HG03354 (cell line): Measurements from ENCODE around the gene ALKBH5.

ENCODE experiments used
- ATAC-seq: cut with Tn5 transposase; IDR thresholded peaks from one replicate; pipeline ENCODE4 v1.9.1; 2021; ENCODE audit warnings: mild to moderate bottlenecking; ENCODE audit not compliant: unreplicated experiment, poor library complexity, severe bottlenecking

The ALKBH5 gene

DNA sequence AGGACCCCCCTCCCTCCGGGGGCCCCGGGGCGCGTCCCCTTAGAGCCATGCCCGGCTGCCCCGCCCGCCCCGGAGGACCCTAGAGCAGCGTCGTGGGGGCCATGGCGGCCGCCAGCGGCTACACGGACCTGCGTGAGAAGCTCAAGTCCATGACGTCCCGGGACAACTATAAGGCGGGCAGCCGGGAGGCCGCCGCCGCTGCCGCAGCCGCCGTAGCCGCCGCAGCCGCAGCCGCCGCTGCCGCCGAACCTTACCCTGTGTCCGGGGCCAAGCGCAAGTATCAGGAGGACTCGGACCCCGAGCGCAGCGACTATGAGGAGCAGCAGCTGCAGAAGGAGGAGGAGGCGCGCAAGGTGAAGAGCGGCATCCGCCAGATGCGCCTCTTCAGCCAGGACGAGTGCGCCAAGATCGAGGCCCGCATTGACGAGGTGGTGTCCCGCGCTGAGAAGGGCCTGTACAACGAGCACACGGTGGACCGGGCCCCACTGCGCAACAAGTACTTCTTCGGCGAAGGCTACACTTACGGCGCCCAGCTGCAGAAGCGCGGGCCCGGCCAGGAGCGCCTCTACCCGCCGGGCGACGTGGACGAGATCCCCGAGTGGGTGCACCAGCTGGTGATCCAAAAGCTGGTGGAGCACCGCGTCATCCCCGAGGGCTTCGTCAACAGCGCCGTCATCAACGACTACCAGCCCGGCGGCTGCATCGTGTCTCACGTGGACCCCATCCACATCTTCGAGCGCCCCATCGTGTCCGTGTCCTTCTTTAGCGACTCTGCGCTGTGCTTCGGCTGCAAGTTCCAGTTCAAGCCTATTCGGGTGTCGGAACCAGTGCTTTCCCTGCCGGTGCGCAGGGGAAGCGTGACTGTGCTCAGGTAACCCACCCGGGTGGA is 759 bp downstream of the ALKBH5 start:
- no peak for ATAC-seq

DNA sequence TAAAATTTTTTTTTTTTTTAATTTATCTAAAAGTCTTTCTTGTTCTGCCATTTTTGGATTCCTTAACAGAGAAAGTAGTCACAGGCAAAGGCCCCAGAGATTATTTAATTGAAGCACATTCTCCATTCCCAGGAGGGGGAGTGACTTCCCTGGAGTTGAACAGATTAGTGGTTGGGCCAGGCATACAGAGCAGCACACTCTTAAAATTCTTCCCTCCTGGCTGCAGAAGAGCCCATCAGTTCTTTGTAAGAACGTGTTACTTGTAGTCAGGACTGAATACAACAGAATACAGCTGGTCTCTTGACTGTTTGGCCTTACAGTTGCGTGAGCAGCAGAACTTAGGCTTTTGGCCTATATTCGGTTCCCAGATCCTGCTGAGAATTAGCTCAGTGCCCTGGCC is 1.8 kb downstream of the ALKBH5 start:
- ATAC-seq = no peak

DNA sequence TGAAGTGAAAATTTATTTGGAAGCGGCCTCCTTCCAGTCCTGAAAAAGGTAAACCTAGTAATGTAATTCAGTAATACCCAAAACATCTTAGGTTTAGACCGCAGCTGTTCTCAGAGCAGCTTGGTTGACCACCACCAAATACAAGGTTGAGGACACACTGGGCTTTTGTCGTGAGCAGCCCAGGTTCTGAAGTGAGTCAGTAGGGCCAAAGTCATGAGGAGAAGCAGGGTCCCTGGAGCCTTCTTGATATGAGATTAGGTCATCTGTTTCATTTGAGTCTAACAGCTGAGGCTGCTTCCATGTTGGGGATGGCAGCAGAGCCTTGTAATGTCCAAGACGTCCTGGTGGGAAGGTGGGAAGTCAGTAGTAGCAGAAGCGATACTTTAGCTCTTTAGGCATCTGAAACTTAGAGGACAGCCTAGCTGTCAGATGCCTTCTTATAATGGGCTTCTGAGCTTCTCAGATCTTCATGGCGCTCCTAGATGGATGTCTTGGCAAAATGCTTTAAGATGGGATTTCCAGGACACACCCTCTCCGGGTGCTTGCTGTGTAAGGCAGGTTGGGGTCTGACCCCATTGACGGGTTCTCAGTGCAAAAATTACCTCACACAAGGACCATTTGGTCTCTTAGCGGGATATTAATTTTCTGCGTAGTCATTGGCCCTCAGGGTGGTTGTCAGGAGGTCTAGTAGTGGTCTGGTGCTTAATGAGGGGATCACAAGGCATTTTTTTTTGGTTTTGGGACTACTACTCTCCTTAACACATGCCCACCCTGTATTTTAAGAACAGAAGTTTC is 2.4 kb downstream of the ALKBH5 start:
- no peak for ATAC-seq

DNA sequence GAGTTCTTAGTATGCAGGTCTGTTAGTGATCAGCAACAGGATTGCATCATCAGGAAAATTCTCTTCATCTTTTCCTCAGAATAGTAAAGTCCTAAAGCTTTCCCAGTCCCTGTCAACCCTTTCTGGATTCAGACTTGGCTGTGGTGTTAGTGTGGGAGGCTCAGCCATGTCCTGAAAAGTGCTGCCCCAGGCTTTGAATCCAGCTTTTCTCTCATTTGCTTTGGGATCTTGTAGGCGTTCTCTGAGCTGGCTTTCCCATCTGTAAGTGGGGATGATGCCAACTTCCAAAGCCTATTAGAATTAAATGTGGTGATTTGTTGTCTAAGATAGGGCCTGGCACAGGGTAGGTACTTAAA is 3.0 kb downstream of the ALKBH5 start:
- ATAC-seq = no peak

DNA sequence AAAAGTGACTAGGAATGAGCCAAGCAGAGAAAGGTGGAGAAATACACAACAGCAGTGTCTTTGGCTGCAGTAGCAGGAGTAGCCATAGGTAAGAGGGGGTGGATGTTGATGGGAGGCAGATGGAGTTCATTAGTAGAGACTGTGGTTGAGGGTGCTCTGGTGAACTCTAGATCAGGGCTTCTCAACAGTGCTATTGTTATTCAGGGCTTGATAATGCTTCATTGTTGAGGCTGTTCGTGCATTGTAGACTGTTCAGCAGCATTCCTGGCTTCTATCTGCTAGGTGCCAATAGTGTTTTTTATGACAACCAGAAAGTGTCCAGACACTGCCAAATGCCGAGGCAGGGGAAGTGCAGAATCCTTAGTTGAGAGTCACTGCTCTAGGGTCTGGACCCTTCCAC is 3.6 kb downstream of the ALKBH5 start:
- no peak for ATAC-seq

DNA sequence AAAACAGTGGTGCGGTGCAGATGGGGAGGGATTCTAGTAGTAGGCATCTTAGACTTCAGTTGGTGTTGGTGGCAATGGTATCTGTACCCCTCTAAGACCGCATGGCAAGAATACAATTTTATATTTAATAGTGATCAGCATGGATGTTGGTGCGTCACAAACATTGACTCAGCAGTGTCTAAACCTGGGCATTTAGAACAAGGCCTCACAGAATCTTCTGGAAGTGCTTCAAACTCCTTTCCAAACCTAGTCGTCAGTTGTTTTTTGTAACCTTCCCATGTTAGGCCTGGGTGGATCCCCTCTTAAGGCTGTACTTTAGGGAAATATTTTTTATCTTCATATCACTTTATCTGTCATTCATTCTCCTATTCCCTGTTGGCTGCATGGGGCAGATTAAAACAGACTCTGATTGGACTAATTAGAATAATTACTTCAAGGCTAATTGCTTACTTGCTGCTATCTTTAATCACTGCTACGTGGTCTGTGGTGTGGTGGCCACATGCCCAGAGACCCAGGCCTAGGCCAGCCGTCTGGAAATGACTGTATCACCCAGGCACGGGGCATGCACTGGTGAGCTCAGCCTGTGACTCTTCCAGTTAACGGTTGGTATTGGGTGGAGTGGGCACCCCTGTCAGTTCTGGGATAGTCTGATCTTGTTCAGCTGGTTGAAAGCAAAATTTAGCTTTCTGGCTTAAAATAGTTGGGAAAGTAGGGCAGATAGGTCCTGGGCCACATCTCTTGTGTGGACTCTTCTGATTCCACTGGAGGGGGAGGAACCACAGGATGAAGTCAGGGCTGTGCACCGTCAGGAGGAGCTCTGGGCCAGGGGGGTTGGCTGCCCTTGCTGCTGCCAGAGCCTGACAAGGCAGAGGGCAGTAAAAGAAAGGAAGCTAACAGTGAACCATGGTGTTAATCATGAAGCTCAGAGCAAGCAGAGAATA is 4.5 kb downstream of the ALKBH5 start:
- ATAC-seq = no peak

DNA sequence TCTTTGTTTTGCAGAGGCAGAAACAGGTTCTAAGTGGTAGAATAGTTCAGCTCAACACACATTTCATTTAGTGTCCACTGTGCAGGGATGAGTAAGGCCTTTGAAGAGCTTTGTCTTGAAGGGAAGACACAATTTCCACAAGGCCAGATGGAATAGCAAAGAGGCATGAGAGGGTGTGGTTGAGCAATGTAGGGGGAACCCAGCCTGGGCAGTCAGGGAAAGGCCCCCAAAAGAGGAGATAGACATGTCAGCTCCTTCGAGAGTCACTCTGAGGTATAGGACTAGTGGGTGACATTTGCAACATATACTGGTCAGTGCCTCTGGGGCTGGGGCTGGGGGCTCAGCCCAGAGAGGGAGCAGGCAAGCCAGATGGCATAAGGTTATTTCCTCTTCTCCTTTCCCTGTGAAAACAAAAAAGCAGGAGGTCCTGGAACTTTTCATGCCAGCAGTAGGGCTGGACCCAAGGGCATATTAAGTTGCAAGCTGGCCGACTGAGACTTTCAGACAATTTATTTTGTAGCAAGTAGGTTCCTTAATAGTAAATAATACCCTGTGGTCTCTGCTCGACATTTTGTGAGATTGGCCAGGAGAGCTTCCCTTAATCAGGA is 7.1 kb downstream of the ALKBH5 start:
- ATAC-seq = no peak

GRCh38 chr17:18191236-18191667 is 7.6 kb downstream of the ALKBH5 start:
- no peak for ATAC-seq

DNA sequence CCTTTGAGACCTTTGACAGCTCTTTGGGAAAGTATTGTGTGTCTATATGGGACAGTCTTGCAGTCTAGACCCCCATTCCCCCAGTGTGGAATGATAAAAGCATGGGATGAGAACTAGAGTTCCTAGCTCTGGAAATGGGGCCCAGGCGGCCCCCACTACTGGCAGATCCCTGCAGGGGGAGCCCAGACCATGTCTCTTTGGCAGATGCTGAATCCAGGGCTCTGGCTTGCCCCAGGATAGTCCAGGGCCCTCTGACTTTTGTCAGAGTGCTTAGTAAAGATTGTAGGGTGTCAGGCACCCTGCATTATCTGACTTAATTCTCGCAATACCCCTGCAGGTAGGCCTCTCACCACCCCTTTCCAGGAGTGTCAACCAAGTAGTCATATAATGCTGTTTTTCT is 8.3 kb downstream of the ALKBH5 start:
- ATAC-seq = no peak

GRCh38 chr17:18194394-18194793 is 10.8 kb downstream of the ALKBH5 start:
- no peak for ATAC-seq

- no peak for ATAC-seq
Observed at GRCh38 chr17:18194804-18195203, 11.2 kb downstream of the ALKBH5 start.

GRCh38 chr17:18195246-18195645 is 11.6 kb downstream of the ALKBH5 start:
- ATAC-seq = no peak

- no peak for ATAC-seq
Observed at GRCh38 chr17:18197535-18198194, 14.0 kb downstream of the ALKBH5 start.

- no peak for ATAC-seq
Observed at GRCh38 chr17:18198530-18198929, 14.9 kb downstream of the ALKBH5 start.

- ATAC-seq = no peak
Observed at GRCh38 chr17:18201108-18201507, 17.5 kb downstream of the ALKBH5 start.

GRCh38 chr17:18203308-18203707 is 19.7 kb downstream of the ALKBH5 start:
- no peak for ATAC-seq

GRCh38 chr17:18205861-18206260 is 22.2 kb downstream of the ALKBH5 start:
- no peak for ATAC-seq

DNA sequence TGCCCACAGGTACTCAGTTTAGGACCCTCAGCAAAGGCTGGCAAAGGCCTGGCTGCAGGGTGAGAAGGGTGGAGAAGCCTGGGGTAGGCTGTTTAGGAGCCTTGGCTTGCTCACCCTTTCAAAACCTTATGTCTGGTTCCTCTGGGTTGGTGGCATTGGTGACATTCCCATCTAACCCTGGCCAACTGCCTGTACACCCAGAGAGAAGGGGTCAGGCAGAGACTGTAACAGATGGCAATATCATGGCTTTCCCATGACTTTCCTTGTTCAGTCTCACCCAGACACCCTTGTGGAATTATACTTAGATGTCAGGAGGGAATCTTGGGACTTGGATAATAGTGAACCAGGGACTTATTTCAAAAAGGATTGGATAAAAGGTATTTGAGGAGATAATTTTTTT is 23.3 kb downstream of the ALKBH5 start:
- no peak for ATAC-seq

- ATAC-seq = no peak
Observed at GRCh38 chr17:18208092-18208491, 24.5 kb downstream of the ALKBH5 start.
